VCaP (cell line): ENCODE measurements around the gene DHCR24.

ENCODE experiments used
- H3K27ac ChIP-seq: fragments of 450-650 bp; 2 replicates; pipeline ENCODE4 v1.5.1; 2017
- CTCF ChIP-seq: fragments of 450-650 bp; conservative IDR thresholded peaks from 2 replicates; pipeline ENCODE4 v1.5.1; 2017; ENCODE audit warnings: mild to moderate bottlenecking, moderate library complexity

DHCR24 gene

GRCh38 chr1:54857746-54858561, 29.0 kb downstream of the DHCR24 start:
- H3K27ac ChIP-seq, result peak overlapping the region; percentile 13; the same call in 1 of the 2 replicates

GRCh38 chr1:54857141-54857540, 29.9 kb downstream of the DHCR24 start:
- H3K27ac ChIP-seq, result no peak overlapping the region
- no peak for TF ChIP-seq CTCF

More at GRCh38 chr1:54857746-54858561, 29.0 kb downstream of the DHCR24 start:
- no peak for TF ChIP-seq CTCF

GRCh38 chr1:54854381-54855020, 32.5 kb downstream of the DHCR24 start:
- no peak for TF ChIP-seq CTCF
- H3K27ac ChIP-seq, result no peak overlapping the region

GRCh38 chr1:54853793-54854370, 33.1 kb downstream of the DHCR24 start:
- H3K27ac ChIP-seq, result no peak overlapping the region
- no peak for TF ChIP-seq CTCF

- H3K27ac ChIP-seq, result no peak overlapping the region
- TF ChIP-seq CTCF, result no peak
These were observed 33.8 kb downstream of the DHCR24 start for GRCh38 chr1:54853096-54853792.

GRCh38 chr1:54851936-54852524, 35.0 kb downstream of the DHCR24 start:
- TF ChIP-seq CTCF, result no peak

More at GRCh38 chr1:54851936-54852524, 35.0 kb downstream of the DHCR24 start:
- no peak overlapping the region for H3K27ac ChIP-seq
